Kidney (tissue), 14 donors: ENCODE results near the gene PLA2G4B. TPM values are rescaled to one million over a fixed set of nuclear protein-coding genes. Genes with fewer than 3 reads are reported as not detected.
A peak's percentile ranks its signal among the peaks of the same experiment; 100 is the strongest.

Source experiments
- DNase-seq, 5 donors: peaks; one replicate each; pipeline ENCODE4 v3.0.0-alpha.2; 2013 to 2020
- FAIRE-seq: peaks from 2 replicates; lab custom pipeline; 2012; peaks lifted over from hg19 to GRCh38; lab: Jason Lieb, UNC
- H3K27ac ChIP-seq, 2 donors: one replicate each; pipeline ENCODE4 v1.7.0; 2013; ENCODE audit warnings: low read depth in 2 of 2, low read length in 2 of 2, inconsistent platforms in 1 of 2
- H3K27me3 ChIP-seq: one replicate; pipeline ENCODE4 v1.7.1; 2013; ENCODE audit warnings: low read length, inconsistent platforms; ENCODE audit not compliant: control insufficient read depth, insufficient read depth
- H3K36me3 ChIP-seq, 3 donors: one replicate each; pipeline versions ENCODE4 v1.7.0 to v1.7.1; 2013; ENCODE audit warnings: low read length in 3 of 3, control low read depth in 1 of 3, inconsistent platforms in 1 of 3; ENCODE audit not compliant: insufficient read depth in 3 of 3, control insufficient read depth in 2 of 3
- H3K4me1 ChIP-seq, 3 donors: one replicate each; pipeline versions ENCODE4 v1.7.0 to v1.7.1; 2013; ENCODE audit warnings: low read length in 3 of 3, inconsistent platforms in 1 of 3, low read depth in 1 of 3; ENCODE audit not compliant: control insufficient read depth in 2 of 3, insufficient read depth in 2 of 3
- H3K4me3 ChIP-seq, 3 donors: one replicate each; pipeline versions ENCODE4 v1.7.0 to v1.8.1; 2013; ENCODE audit warnings: low read length in 3 of 3, control low read depth in 1 of 3, inconsistent platforms in 1 of 3
- H3K9ac ChIP-seq, 3 donors: one replicate each; pipeline versions ENCODE4 v1.7.0 to v1.7.1; 2013; ENCODE audit warnings: low read length in 3 of 3, control low read depth in 1 of 3, inconsistent platforms in 1 of 3
- H3K9me3 ChIP-seq, 3 donors: one replicate each; pipeline versions ENCODE4 v1.7.0 to v1.7.1; 2013; ENCODE audit warnings: low read length in 3 of 3, control low read depth in 1 of 3, inconsistent platforms in 1 of 3; ENCODE audit not compliant: control insufficient read depth in 2 of 3, insufficient read depth in 1 of 3
- CTCF ChIP-seq: IDR thresholded peaks from 3 replicates; pipeline ENCODE4 v1.5.1; 2012; ENCODE audit warnings: mild to moderate bottlenecking, moderate library complexity, borderline replicate concordance; ENCODE audit not compliant: insufficient read depth; ENCODE audit errors: extremely low read depth
- intact Hi-C: fragments of 100-400 bp; cut with DNase I; formaldehyde crosslinking; loops from one replicate; pipeline ENCODE4 v1.11.1; 2022
- polyA plus RNA-seq: library from polyadenylated mRNA; stranded (reverse); fragments of 350-450 nt; fragmentation: Illumina TruSeq; extraction: RNeasy Lipid Tissue Mini Kit (QIAGEN cat#74804); gene quantifications from one replicate; pipeline ENCODE4 v1.2.3, GENCODE V29; 2014; ENCODE audit warnings: low read depth, low replicate concordance; ENCODE audit not compliant: insufficient read depth
- total RNA-seq: library from RNA; stranded (reverse); fragmentation: NEBNext Ultra II Directional; extraction: Animal tissue kit (Norgen Biotek cat#: 25700); gene quantifications from one replicate; pipeline ENCODE4 v1.2.1, GENCODE V29; 2021
- donor health status: control.
- donor health status: control.
- donor health status: control.
- donor health status: control.
- donor health status: control.
- donor health status: DM: yes; HTN: yes; CAD: no.
- donor health status: Normal renal cell carcinoma (clear cell type).

The PLA2G4B gene
- total and polyA plus RNA-seq, 2 donors from 2014 or later, result 4.8 to 8.3 TPM

- TF ChIP-seq CTCF, result no peak
- no peaks in the 10 kb centered on the region for H3K27me3 ChIP-seq
- FAIRE-seq (no peak), DNase-seq (peak in 1 of 5 donors; percentile 39)
- no peak overlapping the region for H3K27ac ChIP-seq
- intact Hi-C loops, result no loop called here
- H3K4me1 ChIP-seq, result peaks cover 0 to 4% (median 0%) of the 10 kb centered on the region in 3 donors
- no peak overlapping the region for H3K4me3 ChIP-seq
- H3K9me3 ChIP-seq, result no peaks in the 10 kb centered on the region
- no peak overlapping the region for H3K9ac ChIP-seq
- peaks cover 2 to 38% (median 28%) of the 10 kb centered on the region in 3 donors for H3K36me3 ChIP-seq
Measured at GRCh38 chr15:41819455-41820050, 19.1 kb upstream of the PLA2G4B start.

GRCh38 chr15:41820791-41821423 lies 17.7 kb upstream of the PLA2G4B start:
- H3K4me3 ChIP-seq, result no peak overlapping the region
- H3K27me3 ChIP-seq, result no peaks in the 10 kb centered on the region
- H3K36me3 ChIP-seq, result peaks cover 2 to 31% (median 26%) of the 10 kb centered on the region in 3 donors
- TF ChIP-seq CTCF, result no peak
- no peak overlapping the region for H3K9ac ChIP-seq
- DNase-seq, result peak in 1 of 5 donors; percentile 48
- H3K9me3 ChIP-seq, result no peaks in the 10 kb centered on the region
- no peak for FAIRE-seq
- H3K27ac ChIP-seq, result no peak overlapping the region
- H3K4me1 ChIP-seq, result peaks cover 0 to 4% (median 0%) of the 10 kb centered on the region in 3 donors
- intact Hi-C loops, result no loop called here

GRCh38 chr15:41821831-41822230 lies 16.8 kb upstream of the PLA2G4B start:
- no peaks in the 10 kb centered on the region for H3K27me3 ChIP-seq
- no peak overlapping the region for H3K9ac ChIP-seq
- no peak for FAIRE-seq
- DNase-seq, result peak in 1 of 5 donors; percentile 56
- no peak overlapping the region for H3K27ac ChIP-seq
- no peaks in the 10 kb centered on the region for H3K9me3 ChIP-seq
- no peak for TF ChIP-seq CTCF
- peaks cover 2 to 29% (median 26%) of the 10 kb centered on the region in 3 donors for H3K36me3 ChIP-seq
- intact Hi-C loops, result no loop called here
- peaks cover 0 to 4% (median 0%) of the 10 kb centered on the region in 3 donors for H3K4me1 ChIP-seq
- no peak overlapping the region for H3K4me3 ChIP-seq
